Measurements from ENCODE around the gene NIPAL1.

Gene NIPAL1

GRCh38 chr4:48058617-48059530 is 42.3 kb downstream of the NIPAL1 start:
- Mint-ChIP-seq H3K27ac (no peak overlapping the region), H3K4me1 (no peaks in the 10 kb centered on the region), H3K27me3 (no peaks in the 10 kb centered on the region), H3K9me3 (peaks cover 16% of the 10 kb centered on the region), H3K4me3 (no peak overlapping the region), H3K36me3 (peaks cover 19% of the 10 kb centered on the region)
- DNase-seq, result no peak
- CTCF ChIA-PET, result interaction anchor here (0.7 kb wide), 1 partner anchor 13 kb away, joined by 3 read pairs; no protein-coding TSS in a partner anchor

- peaks cover 3% of the 10 kb centered on the region for H3K4me1 Mint-ChIP-seq
- H3K9me3 Mint-ChIP-seq, result peaks cover 16% of the 10 kb centered on the region
- no peak for DNase-seq
- no peaks in the 10 kb centered on the region for H3K27me3 Mint-ChIP-seq
- no peak overlapping the region for H3K27ac Mint-ChIP-seq
- peaks cover 65% of the 10 kb centered on the region for H3K36me3 Mint-ChIP-seq
- CTCF ChIA-PET, result interaction anchor here (2.5 kb wide), 1 partner anchor 17 kb away, joined by 6 read pairs; no protein-coding TSS in a partner anchor
- no peak overlapping the region for H3K4me3 Mint-ChIP-seq
Measured at GRCh38 chr4:48064349-48064748, 47.8 kb downstream of the NIPAL1 start.

GRCh38 chr4:48065587-48066052 is 49.0 kb downstream of the NIPAL1 start:
- Mint-ChIP-seq H3K4me3 (no peak overlapping the region), H3K27ac (no peak overlapping the region), H3K4me1 (peaks cover 3% of the 10 kb centered on the region), H3K27me3 (no peaks in the 10 kb centered on the region), H3K9me3 (peaks cover 11% of the 10 kb centered on the region), H3K36me3 (peaks cover 70% of the 10 kb centered on the region)
- CTCF ChIA-PET, result interaction anchor here (0.9 to 2.5 kb wide), 3 partner anchors 10 to 44 kb away, joined by 3 to 6 read pairs (median 4); no protein-coding TSS in a partner anchor
- DNase-seq, result no peak

GRCh38 chr4:48067536-48067935 is 51.0 kb downstream of the NIPAL1 start:
- no peak for DNase-seq
- no peaks in the 10 kb centered on the region for H3K9me3 Mint-ChIP-seq
- CTCF ChIA-PET, result no interaction called here
- H3K36me3 Mint-ChIP-seq, result peaks cover 73% of the 10 kb centered on the region
- no peak overlapping the region for H3K4me3 Mint-ChIP-seq
- no peaks in the 10 kb centered on the region for H3K27me3 Mint-ChIP-seq
- H3K4me1 Mint-ChIP-seq, result peaks cover 3% of the 10 kb centered on the region
- H3K27ac Mint-ChIP-seq, result no peak overlapping the region

GRCh38 chr4:48068182-48068581 is 51.6 kb downstream of the NIPAL1 start:
- no peaks in the 10 kb centered on the region for H3K27me3 Mint-ChIP-seq
- H3K4me3 Mint-ChIP-seq, result no peak overlapping the region
- no peak overlapping the region for H3K27ac Mint-ChIP-seq
- peaks cover 74% of the 10 kb centered on the region for H3K36me3 Mint-ChIP-seq
- CTCF ChIA-PET, result no interaction called here
- H3K4me1 Mint-ChIP-seq, result peaks cover 3% of the 10 kb centered on the region
- no peaks in the 10 kb centered on the region for H3K9me3 Mint-ChIP-seq
- no peak for DNase-seq

GRCh38 chr4:48069026-48069425 is 52.5 kb downstream of the NIPAL1 start:
- peaks cover 82% of the 10 kb centered on the region for H3K36me3 Mint-ChIP-seq
- no peak overlapping the region for H3K4me3 Mint-ChIP-seq
- no peak for DNase-seq
- no peak overlapping the region for H3K27ac Mint-ChIP-seq
- no peaks in the 10 kb centered on the region for H3K27me3 Mint-ChIP-seq
- H3K4me1 Mint-ChIP-seq, result peaks cover 3% of the 10 kb centered on the region
- CTCF ChIA-PET, result interaction anchor here (0.6 kb wide), 1 partner anchor 49 kb away, joined by 3 read pairs; no protein-coding TSS in a partner anchor
- no peaks in the 10 kb centered on the region for H3K9me3 Mint-ChIP-seq

- no peak overlapping the region for H3K27ac Mint-ChIP-seq
- H3K4me1 Mint-ChIP-seq, result no peaks in the 10 kb centered on the region
- CTCF ChIA-PET, result no interaction called here
- DNase-seq, result no peak
- H3K36me3 Mint-ChIP-seq, result peaks cover 76% of the 10 kb centered on the region
- no peaks in the 10 kb centered on the region for H3K9me3 Mint-ChIP-seq
- H3K27me3 Mint-ChIP-seq, result no peaks in the 10 kb centered on the region
- H3K4me3 Mint-ChIP-seq, result no peak overlapping the region
Measured at GRCh38 chr4:48071191-48071590, 54.6 kb downstream of the NIPAL1 start.

GRCh38 chr4:48073567-48074103 is 57.1 kb downstream of the NIPAL1 start:
- Mint-ChIP-seq H3K27ac (no peak overlapping the region), H3K9me3 (no peaks in the 10 kb centered on the region), H3K36me3 (peaks cover 70% of the 10 kb centered on the region), H3K4me3 (no peak overlapping the region), H3K4me1 (no peaks in the 10 kb centered on the region), H3K27me3 (no peaks in the 10 kb centered on the region)
- DNase-seq, result no peak
- CTCF ChIA-PET, result no interaction called here

- no peak for DNase-seq
- no peak overlapping the region for H3K27ac Mint-ChIP-seq
- CTCF ChIA-PET, result interaction anchor here (1.0 to 1.6 kb wide), 2 partner anchors 8 to 41 kb away, joined by 3 to 4 read pairs; no protein-coding TSS in a partner anchor
- peaks cover 75% of the 10 kb centered on the region for H3K36me3 Mint-ChIP-seq
- no peak overlapping the region for H3K4me3 Mint-ChIP-seq
- no peaks in the 10 kb centered on the region for H3K27me3 Mint-ChIP-seq
- no peaks in the 10 kb centered on the region for H3K9me3 Mint-ChIP-seq
- peaks cover 6% of the 10 kb centered on the region for H3K4me1 Mint-ChIP-seq
Measured at GRCh38 chr4:48074657-48075056, 58.1 kb downstream of the NIPAL1 start.

GRCh38 chr4:48078425-48078824 is 61.9 kb downstream of the NIPAL1 start:
- H3K36me3 Mint-ChIP-seq, result peaks cover 73% of the 10 kb centered on the region
- no peaks in the 10 kb centered on the region for H3K9me3 Mint-ChIP-seq
- no peak for DNase-seq
- no peaks in the 10 kb centered on the region for H3K27me3 Mint-ChIP-seq
- peaks cover 16% of the 10 kb centered on the region for H3K4me1 Mint-ChIP-seq
- CTCF ChIA-PET, result no interaction called here
- no peak overlapping the region for H3K4me3 Mint-ChIP-seq
- H3K27ac Mint-ChIP-seq, result no peak overlapping the region

- H3K36me3 Mint-ChIP-seq, result peaks cover 71% of the 10 kb centered on the region
- no peak overlapping the region for H3K4me3 Mint-ChIP-seq
- no peaks in the 10 kb centered on the region for H3K9me3 Mint-ChIP-seq
- CTCF ChIA-PET, result no interaction called here
- peaks cover 16% of the 10 kb centered on the region for H3K4me1 Mint-ChIP-seq
- DNase-seq, result no peak
- H3K27ac Mint-ChIP-seq, result peak overlapping the region; percentile 63
- H3K27me3 Mint-ChIP-seq, result no peaks in the 10 kb centered on the region
Measured at GRCh38 chr4:48078862-48079655, 62.5 kb downstream of the NIPAL1 start.

- H3K9me3 Mint-ChIP-seq, result no peaks in the 10 kb centered on the region
- H3K36me3 Mint-ChIP-seq, result peaks cover 71% of the 10 kb centered on the region
- peaks cover 16% of the 10 kb centered on the region for H3K4me1 Mint-ChIP-seq
- CTCF ChIA-PET, result no interaction called here
- no peak overlapping the region for H3K4me3 Mint-ChIP-seq
- no peak for DNase-seq
- peak overlapping the region; percentile 39 for H3K27ac Mint-ChIP-seq
- no peaks in the 10 kb centered on the region for H3K27me3 Mint-ChIP-seq
Measured at GRCh38 chr4:48079972-48080391, 63.4 kb downstream of the NIPAL1 start.

- Mint-ChIP-seq H3K4me1 (peaks cover 16% of the 10 kb centered on the region), H3K36me3 (peaks cover 78% of the 10 kb centered on the region), H3K27ac (no peak overlapping the region)
Measured at GRCh38 chr4:48081196-48081595, 64.6 kb downstream of the NIPAL1 start.

GRCh38 chr4:48082956-48083355 is 66.4 kb downstream of the NIPAL1 start:
- Mint-ChIP-seq H3K4me1 (peaks cover 16% of the 10 kb centered on the region), H3K27me3 (no peaks in the 10 kb centered on the region), H3K4me3 (no peak overlapping the region), H3K9me3 (no peaks in the 10 kb centered on the region), H3K27ac (no peak overlapping the region), H3K36me3 (peaks cover 75% of the 10 kb centered on the region)
- no peak for DNase-seq
- CTCF ChIA-PET, result interaction anchor here (1.1 to 1.2 kb wide), 2 partner anchors 48 to 67 kb away, joined by 3 to 4 read pairs; partner anchors contain the start of genes CNGA1 and NIPAL1

More at GRCh38 chr4:48081196-48081595, 64.6 kb downstream of the NIPAL1 start:
- DNase-seq, result no peak
- Mint-ChIP-seq H3K9me3 (no peaks in the 10 kb centered on the region), H3K4me3 (no peak overlapping the region), H3K27me3 (no peaks in the 10 kb centered on the region)
- CTCF ChIA-PET, result no interaction called here
